ENCODE results near the gene AP1AR.

DNA sequence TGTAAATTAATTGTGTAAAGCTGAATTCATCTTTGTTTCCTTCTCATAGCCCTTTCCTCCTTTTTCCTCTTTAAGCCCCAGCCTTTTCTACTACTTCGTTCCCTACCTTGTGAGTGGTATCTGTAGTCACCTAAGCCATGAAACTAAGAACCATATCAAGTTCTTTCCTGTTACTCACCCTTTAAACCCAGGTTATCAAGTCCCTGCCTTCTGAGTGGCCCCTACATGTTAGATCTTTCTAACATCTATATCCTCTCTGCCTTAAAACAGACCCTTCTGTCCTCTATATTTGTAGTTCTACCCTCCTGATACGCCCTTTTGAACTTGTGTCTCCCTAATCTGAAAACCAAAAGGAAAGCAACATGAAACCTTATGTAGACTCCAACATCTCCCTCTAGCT, 7.2 kb downstream of the AP1AR start:
- TF ChIP-seq, protein P1, sequence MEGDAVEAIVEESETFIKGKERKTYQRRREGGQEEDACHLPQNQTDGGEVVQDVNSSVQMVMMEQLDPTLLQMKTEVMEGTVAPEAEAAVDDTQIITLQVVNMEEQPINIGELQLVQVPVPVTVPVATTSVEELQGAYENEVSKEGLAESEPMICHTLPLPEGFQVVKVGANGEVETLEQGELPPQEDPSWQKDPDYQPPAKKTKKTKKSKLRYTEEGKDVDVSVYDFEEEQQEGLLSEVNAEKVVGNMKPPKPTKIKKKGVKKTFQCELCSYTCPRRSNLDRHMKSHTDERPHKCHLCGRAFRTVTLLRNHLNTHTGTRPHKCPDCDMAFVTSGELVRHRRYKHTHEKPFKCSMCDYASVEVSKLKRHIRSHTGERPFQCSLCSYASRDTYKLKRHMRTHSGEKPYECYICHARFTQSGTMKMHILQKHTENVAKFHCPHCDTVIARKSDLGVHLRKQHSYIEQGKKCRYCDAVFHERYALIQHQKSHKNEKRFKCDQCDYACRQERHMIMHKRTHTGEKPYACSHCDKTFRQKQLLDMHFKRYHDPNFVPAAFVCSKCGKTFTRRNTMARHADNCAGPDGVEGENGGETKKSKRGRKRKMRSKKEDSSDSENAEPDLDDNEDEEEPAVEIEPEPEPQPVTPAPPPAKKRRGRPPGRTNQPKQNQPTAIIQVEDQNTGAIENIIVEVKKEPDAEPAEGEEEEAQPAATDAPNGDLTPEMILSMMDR (IDR thresholded peaks at IDR 0.05), result no peak
- TF ChIP-seq POLR2A (IDR thresholded peaks at IDR 0.05), result no peak
